Activated CD8-positive, alpha-beta T cell treated with anti-CD3 and anti-CD28 coated beads, Interleukin-2, amount 10 ng/mL, durations not matched to agents 7 days and 5 days (primary cell): ENCODE results near the gene LTA. TPM values are rescaled to one million over a fixed set of nuclear protein-coding genes. Genes with fewer than 3 reads are reported as not detected.

Experiments
- ATAC-seq: fragments of 150-1000 bp; cut with Tn5 transposase; one replicate; pipeline ENCODE4 v1.10.0; 2021; ENCODE audit warnings: moderate library complexity
- CTCF ChIA-PET: fragments of 350-600 bp; sonication (Branson Sonifier 250); formaldehyde crosslinking; loops from one replicate; lab custom pipeline; 2021; ENCODE audit warnings: antibody characterized with exemption; lab: Charles Lee
- POLR2A ChIA-PET: fragments of 350-600 bp; sonication (Branson Sonifier 250); formaldehyde crosslinking; loops from one replicate; lab custom pipeline; 2021; ENCODE audit warnings: antibody characterized with exemption; lab: Charles Lee
- DNase-seq: peaks from one replicate; pipeline ENCODE4 v3.0.0-alpha.2; 2020
- H3K27ac Mint-ChIP-seq: one replicate; pipeline ENCODE4 v1.8.0; 2021; ENCODE audit warnings: mild to moderate bottlenecking, mixed read lengths
- H3K27me3 Mint-ChIP-seq: one replicate; pipeline ENCODE4 v1.8.0; 2021; ENCODE audit warnings: low read depth, mixed read lengths
- H3K36me3 Mint-ChIP-seq: one replicate; pipeline ENCODE4 v1.8.0; 2021; ENCODE audit warnings: low read depth, mixed read lengths
- H3K4me1 Mint-ChIP-seq: one replicate; pipeline ENCODE4 v1.8.0; 2021; ENCODE audit warnings: low read depth, mixed read lengths
- H3K4me3 Mint-ChIP-seq: one replicate; pipeline ENCODE4 v1.8.0; 2021; ENCODE audit warnings: mild to moderate bottlenecking, mixed read lengths
- H3K9me3 Mint-ChIP-seq: one replicate; pipeline ENCODE4 v1.8.0; 2022; ENCODE audit warnings: mixed read lengths; ENCODE audit not compliant: insufficient read depth
- total RNA-seq, 2 experiments: library from RNA; stranded (reverse); gene quantifications; one replicate each; pipeline ENCODE4 v1.2.3, GENCODE V29; 2021

The LTA gene
- total RNA-seq, 2 experiments from 2014 or later, result 19.4 to 24.6 TPM

- ChIA-PET CTCF (interaction anchor here (1.0 to 12.5 kb wide), 7 partner anchors 19 to 122 kb away, joined by 4 to 130 read pairs (median 10); partner anchors contain the start of genes DDX39B and NCR3), POLR2A (interaction anchor here (0.6 to 2.8 kb wide), 7 partner anchors 16 to 74 kb away, joined by 3 to 17 read pairs (median 3); partner anchors contain the start of genes ATP6V1G2, CSNK2B, DDX39B and GPANK1)
- Mint-ChIP-seq H3K9me3 (no peaks in the 10 kb centered on the region), H3K4me3 (peak within 1 kb of the TSS; percentile 94), H3K36me3 (peaks cover 25% of the 10 kb centered on the region), H3K4me1 (peaks cover 45% of the 10 kb centered on the region), H3K27me3 (no peaks in the 10 kb centered on the region), H3K27ac (peak within 1 kb of the TSS; percentile 96)
- DNase-seq (no peak), ATAC-seq (no peak)
Observed at GRCh38 chr6:31614684-31615578, 42.8 kb downstream of the LTA start, which contains the start of gene AIF1. TSS of gene AIF1 (plus strand) at chr6:31615234. CDS start at chr6:31615330, 96 bp downstream.

- Mint-ChIP-seq H3K4me3 (peak overlapping the region; percentile 94), H3K36me3 (peaks cover 25% of the 10 kb centered on the region), H3K9me3 (no peaks in the 10 kb centered on the region), H3K4me1 (peaks cover 45% of the 10 kb centered on the region), H3K27ac (peak overlapping the region; percentile 96), H3K27me3 (no peaks in the 10 kb centered on the region)
- ChIA-PET POLR2A (interaction anchor here (0.6 to 2.8 kb wide), 6 partner anchors 17 to 74 kb away, joined by 3 to 17 read pairs (median 3); partner anchors contain the start of genes ATP6V1G2, CSNK2B, DDX39B and GPANK1), CTCF (interaction anchor here (1.0 to 12.5 kb wide), 8 partner anchors 20 to 123 kb away, joined by 4 to 130 read pairs (median 8); partner anchors contain the start of genes ATP6V1G2, DDX39B and NCR3)
- DNase-seq (peak; percentile 59), ATAC-seq (no peak)
Observed at GRCh38 chr6:31615748-31616147, 43.7 kb downstream of the LTA start.

GRCh38 chr6:31617010-31617409, 44.9 kb downstream of the LTA start:
- Mint-ChIP-seq H3K27me3 (no peaks in the 10 kb centered on the region), H3K4me1 (peaks cover 50% of the 10 kb centered on the region), H3K9me3 (no peaks in the 10 kb centered on the region), H3K4me3 (peak overlapping the region; percentile 94), H3K36me3 (peaks cover 35% of the 10 kb centered on the region), H3K27ac (peak overlapping the region; percentile 96)
- ChIA-PET POLR2A (interaction anchor here (0.6 to 2.8 kb wide), 4 partner anchors 34 to 120 kb away, joined by 3 to 17 read pairs (median 8); partner anchors contain the start of genes CSNK2B, DDX39B and GPANK1), CTCF (interaction anchor here (0.7 to 12.5 kb wide), 9 partner anchors 21 to 158 kb away, joined by 3 to 130 read pairs (median 4); partner anchors contain the start of genes ATP6V1G2, DDX39B and NCR3)
- no peak for DNase-seq
- ATAC-seq, result no peak

DNA sequence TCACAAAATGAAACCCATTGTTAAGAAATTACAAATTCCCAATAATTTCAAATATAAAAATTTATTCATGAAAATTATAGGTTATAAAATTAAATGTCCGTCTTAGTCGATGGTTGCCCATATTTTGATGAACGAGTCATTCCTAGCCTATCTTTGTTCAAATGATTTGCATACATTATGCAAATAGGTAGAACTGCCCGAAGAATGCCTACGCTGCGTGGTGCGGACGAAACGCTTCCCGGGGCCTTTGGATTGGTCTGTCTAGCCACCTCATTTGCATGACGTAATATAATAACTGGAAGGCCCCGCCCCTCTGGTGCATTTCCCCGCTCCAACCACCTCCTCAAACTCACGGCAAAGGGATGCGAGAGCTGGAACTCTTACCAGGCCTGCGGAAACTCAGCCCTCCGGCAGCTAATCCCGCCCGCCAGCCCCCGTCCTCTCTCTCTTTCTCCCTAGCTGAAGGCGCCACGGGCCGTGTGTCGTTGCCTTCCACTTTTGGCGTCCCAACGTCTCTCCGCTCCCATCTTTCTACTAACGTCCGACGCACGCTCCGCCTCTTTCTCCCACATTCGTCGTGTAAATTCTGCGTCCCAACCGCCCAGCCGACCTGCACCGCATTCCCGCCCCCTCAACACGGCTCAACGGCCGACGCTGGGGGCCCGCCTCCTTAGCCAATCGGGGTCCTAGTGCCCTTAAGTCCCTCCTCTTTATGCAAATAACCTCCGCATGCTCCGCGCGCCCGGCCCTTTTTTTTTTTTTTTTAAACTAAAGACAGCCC, 47.9 kb downstream of the LTA start:
- CTCF ChIA-PET, result interaction anchor here (0.6 to 12.5 kb wide), 2 partner anchors 24 to 119 kb away, joined by 3 to 130 read pairs; partner anchors contain the start of gene NCR3
- Mint-ChIP-seq H3K4me1 (peaks cover 53% of the 10 kb centered on the region), H3K36me3 (peaks cover 59% of the 10 kb centered on the region), H3K27me3 (no peaks in the 10 kb centered on the region), H3K9me3 (no peaks in the 10 kb centered on the region), H3K27ac (peak overlapping the region; percentile 95), H3K4me3 (peak overlapping the region; percentile 93)
- POLR2A ChIA-PET, result interaction anchor here (0.6 to 3.6 kb wide), 10 partner anchors 18 to 213 kb away, joined by 3 to 29 read pairs (median 4); partner anchors contain the start of genes BAG6, CSNK2B, GPANK1 and LTB
- ATAC-seq, result peak; percentile 89
- peak; percentile 99 for DNase-seq

- POLR2A ChIA-PET, result interaction anchor here (0.6 to 3.6 kb wide), 10 partner anchors 31 to 212 kb away, joined by 3 to 29 read pairs (median 4); partner anchors contain the start of genes BAG6, CSNK2B, GPANK1 and LTB
- DNase-seq (peak; percentile 83), ATAC-seq (no peak)
- Mint-ChIP-seq H3K36me3 (peaks cover 67% of the 10 kb centered on the region), H3K27me3 (no peaks in the 10 kb centered on the region), H3K4me3 (peak within 1 kb of the TSS; percentile 93), H3K9me3 (no peaks in the 10 kb centered on the region), H3K27ac (peak within 1 kb of the TSS; percentile 95), H3K4me1 (peaks cover 45% of the 10 kb centered on the region)
- CTCF ChIA-PET, result interaction anchor here (0.6 to 12.5 kb wide), 7 partner anchors 13 to 118 kb away, joined by 3 to 130 read pairs (median 3); partner anchors contain the start of genes ATP6V1G2, NCR3 and NFKBIL1
Observed at GRCh38 chr6:31620586-31621319, 48.7 kb downstream of the LTA start, which contains the start of gene PRRC2A. TSS of gene PRRC2A (plus strand) at chr6:31620715. CDS start at chr6:31622790, 2,075 bp downstream.

DNA sequence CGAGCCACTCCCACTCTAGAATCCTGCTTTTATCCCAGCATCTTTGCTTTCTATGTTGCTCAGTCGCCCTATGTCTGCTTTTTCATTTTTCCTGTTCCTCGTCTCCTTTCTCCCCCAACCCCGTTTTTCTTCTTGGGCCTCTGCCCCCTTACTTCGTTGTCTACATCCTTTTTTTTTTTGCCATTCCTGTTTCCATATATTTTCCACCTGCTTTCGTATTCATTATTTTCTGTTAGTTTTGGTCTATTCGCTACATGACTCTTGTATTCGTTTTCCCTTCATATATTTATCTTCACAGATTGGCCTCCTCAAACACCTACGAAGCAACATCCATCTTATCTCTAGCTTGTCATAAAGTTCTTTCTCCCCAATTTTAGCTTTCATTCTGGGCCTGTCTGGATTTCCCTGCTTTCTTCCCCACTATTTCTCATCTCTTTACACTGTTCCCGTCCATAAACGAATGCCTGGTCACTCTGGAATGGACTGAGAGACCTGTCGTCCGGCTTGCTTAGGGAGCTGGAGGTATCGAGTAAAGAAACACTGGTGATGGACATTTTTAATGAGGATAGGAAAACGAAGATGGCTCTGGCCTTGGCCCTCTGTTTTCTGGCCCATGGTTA, 49.3 kb downstream of the LTA start:
- Mint-ChIP-seq H3K36me3 (peaks cover 67% of the 10 kb centered on the region), H3K4me3 (peak overlapping the region; percentile 93), H3K4me1 (peaks cover 38% of the 10 kb centered on the region), H3K27me3 (no peaks in the 10 kb centered on the region), H3K9me3 (no peaks in the 10 kb centered on the region), H3K27ac (peak overlapping the region; percentile 95)
- DNase-seq (no peak), ATAC-seq (no peak)
- POLR2A ChIA-PET, result interaction anchor here (1.0 to 3.6 kb wide), 6 partner anchors 17 to 209 kb away, joined by 3 to 29 read pairs (median 8); partner anchors contain the start of genes BAG6, CSNK2B, DDX39B and GPANK1
- CTCF ChIA-PET, result interaction anchor here (0.9 to 2.3 kb wide), 9 partner anchors 12 to 75 kb away, joined by 3 to 12 read pairs (median 4); partner anchors contain the start of genes ATP6V1G2 and NFKBIL1

DNA sequence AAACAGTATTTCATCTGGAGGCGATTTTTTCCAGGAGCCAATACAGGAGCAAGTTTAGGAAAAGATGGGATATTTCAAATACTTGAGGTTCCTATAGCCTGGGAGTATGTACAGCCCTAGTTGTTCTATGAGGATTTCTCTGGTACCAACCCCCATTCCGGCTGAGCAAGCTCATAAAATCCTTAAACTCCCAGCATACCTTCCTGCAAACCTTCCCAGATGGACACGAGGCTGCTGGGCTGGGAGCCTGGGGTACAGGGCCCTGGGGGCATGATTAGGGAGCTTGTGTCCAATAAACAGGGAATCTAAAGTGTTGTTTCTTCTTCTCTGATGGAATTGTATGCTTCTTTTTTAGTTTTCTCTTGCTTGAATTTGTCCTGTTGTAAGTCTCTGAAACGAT, 49.9 kb downstream of the LTA start:
- Mint-ChIP-seq H3K36me3 (peaks cover 65% of the 10 kb centered on the region), H3K4me3 (peak overlapping the region; percentile 93), H3K9me3 (no peaks in the 10 kb centered on the region), H3K4me1 (peaks cover 33% of the 10 kb centered on the region), H3K27me3 (no peaks in the 10 kb centered on the region), H3K27ac (peak overlapping the region; percentile 95)
- no peak for ATAC-seq
- POLR2A ChIA-PET, result interaction anchor here (1.0 to 3.6 kb wide), 9 partner anchors 13 to 208 kb away, joined by 3 to 29 read pairs (median 6); partner anchors contain the start of genes BAG6, C6orf47, CSNK2B and DDX39B
- no peak for DNase-seq
- CTCF ChIA-PET, result interaction anchor here (0.7 to 2.3 kb wide), 12 partner anchors 12 to 75 kb away, joined by 3 to 12 read pairs (median 4); partner anchors contain the start of genes ATP6V1G2 and NFKBIL1

GRCh38 chr6:31622684-31623091, 50.6 kb downstream of the LTA start:
- no peak for ATAC-seq
- DNase-seq, result no peak
- POLR2A ChIA-PET, result interaction anchor here (0.8 to 3.6 kb wide), 9 partner anchors 12 to 81 kb away, joined by 3 to 29 read pairs (median 5); partner anchors contain the start of genes BAG6, C6orf47, CSNK2B and DDX39B
- Mint-ChIP-seq H3K9me3 (no peaks in the 10 kb centered on the region), H3K27ac (peak overlapping the region; percentile 95), H3K36me3 (peaks cover 69% of the 10 kb centered on the region), H3K4me1 (peaks cover 33% of the 10 kb centered on the region), H3K4me3 (peak overlapping the region; percentile 93), H3K27me3 (no peaks in the 10 kb centered on the region)
- CTCF ChIA-PET, result interaction anchor here (0.7 to 2.3 kb wide), 6 partner anchors 13 to 71 kb away, joined by 3 to 12 read pairs (median 4); no protein-coding TSS in a partner anchor
